ENCODE data around the gene ZNF107.

Gene ZNF107

DNA sequence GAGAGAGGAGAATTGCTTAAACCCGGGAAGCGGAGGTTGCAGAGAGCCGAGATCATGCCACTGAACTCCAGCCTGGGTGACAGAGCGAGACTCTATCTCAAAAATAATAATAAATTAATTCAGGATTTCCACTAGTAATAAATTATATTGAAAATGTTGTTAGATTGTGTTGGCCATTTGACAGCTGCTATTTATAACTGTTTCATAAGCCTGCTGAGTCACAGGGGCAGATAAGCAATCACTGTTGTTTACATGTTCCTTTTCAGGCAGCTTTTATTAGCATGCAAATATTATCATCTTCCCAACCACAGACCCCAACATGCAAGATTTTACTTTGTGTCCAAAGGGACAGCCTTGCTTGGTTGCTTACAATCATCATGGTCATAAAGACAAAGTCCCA is 78.7 kb downstream of the ZNF107 start:
- Histone ChIP-seq H2AFZ (ENCODE audit: low read depth, low read length) (no peak overlapping the region), H3K4me2 (ENCODE audit: insufficient read depth, low read length) (no peak overlapping the region), H3K36me3 (ENCODE audit: insufficient read depth, low read length) (no peaks in the 10 kb centered on the region), H3K79me2 (ENCODE audit: insufficient read depth, low read length) (no peaks in the 10 kb centered on the region), H3K4me1 (ENCODE audit: insufficient read depth, low read length) (no peaks in the 10 kb centered on the region), H4K20me1 (ENCODE audit: insufficient read depth, low read length) (no peaks in the 10 kb centered on the region), H3K4me3 (ENCODE audit: low read depth in 1 of 2, low read length in 2 of 2) (no peak overlapping the region), H3K27ac (ENCODE audit: low read length) (no peak overlapping the region), H3K9me3 (ENCODE audit: insufficient read depth, low read length, severe bottlenecking) (peaks cover 27% of the 10 kb centered on the region), H3K9ac (ENCODE audit: low read depth, low read length) (no peak overlapping the region), H3K27me3 (ENCODE audit: insufficient read depth, low read length, poor library complexity) (no peaks in the 10 kb centered on the region)
- no peak for ATAC-seq (ENCODE audit: insufficient read depth, low read depth)
- TF ChIP-seq EZH2 (IDR thresholded peaks at IDR 0.05; ENCODE audit: borderline replicate concordance, low read depth, low read length, severe bottlenecking): no peak
- TF ChIP-seq, protein P1, sequence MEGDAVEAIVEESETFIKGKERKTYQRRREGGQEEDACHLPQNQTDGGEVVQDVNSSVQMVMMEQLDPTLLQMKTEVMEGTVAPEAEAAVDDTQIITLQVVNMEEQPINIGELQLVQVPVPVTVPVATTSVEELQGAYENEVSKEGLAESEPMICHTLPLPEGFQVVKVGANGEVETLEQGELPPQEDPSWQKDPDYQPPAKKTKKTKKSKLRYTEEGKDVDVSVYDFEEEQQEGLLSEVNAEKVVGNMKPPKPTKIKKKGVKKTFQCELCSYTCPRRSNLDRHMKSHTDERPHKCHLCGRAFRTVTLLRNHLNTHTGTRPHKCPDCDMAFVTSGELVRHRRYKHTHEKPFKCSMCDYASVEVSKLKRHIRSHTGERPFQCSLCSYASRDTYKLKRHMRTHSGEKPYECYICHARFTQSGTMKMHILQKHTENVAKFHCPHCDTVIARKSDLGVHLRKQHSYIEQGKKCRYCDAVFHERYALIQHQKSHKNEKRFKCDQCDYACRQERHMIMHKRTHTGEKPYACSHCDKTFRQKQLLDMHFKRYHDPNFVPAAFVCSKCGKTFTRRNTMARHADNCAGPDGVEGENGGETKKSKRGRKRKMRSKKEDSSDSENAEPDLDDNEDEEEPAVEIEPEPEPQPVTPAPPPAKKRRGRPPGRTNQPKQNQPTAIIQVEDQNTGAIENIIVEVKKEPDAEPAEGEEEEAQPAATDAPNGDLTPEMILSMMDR (IDR thresholded peaks at IDR 0.05; ENCODE audit: borderline replicate concordance, extremely low read depth, low read length, poor library complexity, severe bottlenecking): no peak
- DNase-seq: no peak

DNA sequence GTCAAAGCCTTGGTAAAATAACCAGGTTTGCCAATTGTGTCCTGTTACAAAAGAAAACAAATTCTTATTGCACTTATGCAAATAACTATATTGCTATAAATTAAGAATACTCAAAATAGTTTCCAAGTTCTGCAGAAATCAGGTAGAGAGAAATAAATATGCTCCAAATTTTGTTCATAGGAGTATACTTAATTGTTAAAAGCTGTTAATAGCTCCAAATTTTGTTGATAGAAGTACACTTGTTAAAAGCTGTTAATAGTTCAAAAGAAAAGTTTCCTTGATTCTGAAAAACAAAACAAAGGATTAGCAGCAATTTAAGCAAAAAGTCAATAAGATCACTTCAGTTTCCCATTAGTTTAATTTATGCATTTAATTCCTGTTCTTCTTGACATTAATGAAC is 81.9 kb downstream of the ZNF107 start:
- TF ChIP-seq EZH2 (IDR thresholded peaks at IDR 0.05; ENCODE audit: borderline replicate concordance, low read depth, low read length, severe bottlenecking): no peak
- TF ChIP-seq, protein P1 (IDR thresholded peaks at IDR 0.05; ENCODE audit: borderline replicate concordance, extremely low read depth, low read length, poor library complexity, severe bottlenecking): no peak
- Histone ChIP-seq H3K4me1 (ENCODE audit: insufficient read depth, low read length) (no peaks in the 10 kb centered on the region), H3K27ac (ENCODE audit: low read length) (no peak overlapping the region), H3K36me3 (ENCODE audit: insufficient read depth, low read length) (no peaks in the 10 kb centered on the region), H2AFZ (ENCODE audit: low read depth, low read length) (no peak overlapping the region), H3K9ac (ENCODE audit: low read depth, low read length) (no peak overlapping the region), H3K4me2 (ENCODE audit: insufficient read depth, low read length) (no peak overlapping the region), H3K27me3 (ENCODE audit: insufficient read depth, low read length, poor library complexity) (no peaks in the 10 kb centered on the region), H3K9me3 (ENCODE audit: insufficient read depth, low read length, severe bottlenecking) (peaks cover 31% of the 10 kb centered on the region), H3K79me2 (ENCODE audit: insufficient read depth, low read length) (no peaks in the 10 kb centered on the region), H3K4me3 (ENCODE audit: low read depth in 1 of 2, low read length in 2 of 2) (no peak overlapping the region), H4K20me1 (ENCODE audit: insufficient read depth, low read length) (no peaks in the 10 kb centered on the region)
- no peak for ATAC-seq (ENCODE audit: insufficient read depth, low read depth)
- no peak for DNase-seq

DNA sequence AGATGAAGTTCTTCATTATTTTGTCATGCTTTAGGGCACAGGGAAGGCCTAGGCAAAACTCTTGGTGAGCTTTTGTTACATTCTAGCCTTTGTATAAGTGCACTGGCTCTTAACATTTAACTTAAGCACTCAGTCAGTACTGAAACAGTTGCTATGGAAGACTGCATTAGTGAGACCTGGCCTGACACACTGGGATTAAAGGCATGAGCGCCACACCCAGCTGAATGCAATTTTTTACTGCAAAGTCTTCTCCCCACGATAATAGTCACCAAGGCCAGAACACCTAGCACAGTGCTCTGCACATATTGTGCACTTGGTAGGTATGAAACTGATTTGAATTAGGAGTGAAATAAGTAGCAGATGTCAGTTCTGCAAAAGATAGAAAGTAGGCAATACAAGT is 87.1 kb downstream of the ZNF107 start:
- DNase-seq: no peak

More for the DNA sequence above, 87.1 kb downstream of the ZNF107 start:
- Histone ChIP-seq H3K36me3 (ENCODE audit: insufficient read depth, low read length) (no peaks in the 10 kb centered on the region), H2AFZ (ENCODE audit: low read depth, low read length) (no peak overlapping the region), H3K4me3 (ENCODE audit: low read depth in 1 of 2, low read length in 2 of 2) (no peak overlapping the region), H3K9me3 (ENCODE audit: insufficient read depth, low read length, severe bottlenecking) (peaks cover 21% of the 10 kb centered on the region), H3K27ac (ENCODE audit: low read length) (no peak overlapping the region), H3K4me2 (ENCODE audit: insufficient read depth, low read length) (no peak overlapping the region), H3K9ac (ENCODE audit: low read depth, low read length) (no peak overlapping the region), H3K27me3 (ENCODE audit: insufficient read depth, low read length, poor library complexity) (no peaks in the 10 kb centered on the region), H3K79me2 (ENCODE audit: insufficient read depth, low read length) (no peaks in the 10 kb centered on the region), H4K20me1 (ENCODE audit: insufficient read depth, low read length) (no peaks in the 10 kb centered on the region), H3K4me1 (ENCODE audit: insufficient read depth, low read length) (peaks cover 12% of the 10 kb centered on the region)
- no peak for ATAC-seq (ENCODE audit: insufficient read depth, low read depth)
- no peak for TF ChIP-seq EZH2 (IDR thresholded peaks at IDR 0.05; ENCODE audit: borderline replicate concordance, low read depth, low read length, severe bottlenecking)
- TF ChIP-seq, protein P1 (IDR thresholded peaks at IDR 0.05; ENCODE audit: borderline replicate concordance, extremely low read depth, low read length, poor library complexity, severe bottlenecking): no peak
